Smooth muscle cell (in vitro differentiated cells): ENCODE data around the gene ILDR2. TPM values are rescaled to one million over a fixed set of nuclear protein-coding genes. Genes with fewer than 3 reads are reported as not detected.

ENCODE experiments used
- DNase-seq: peaks from one replicate; lab custom pipeline; 2025; ENCODE audit not compliant: unreplicated experiment; lab: John Stamatoyannopoulos, UW
- H2AFZ ChIP-seq: fragments of 200-600 bp; sonication (generic); 2 replicates; pipeline ENCODE4 v1.6.0; 2016; ENCODE audit warnings: antibody characterized with exemption, low read depth, mild to moderate bottlenecking
- H3F3A ChIP-seq: fragments of 200-600 bp; sonication (generic); 2 replicates; pipeline ENCODE4 v1.6.0; 2017; ENCODE audit warnings: antibody characterized with exemption, low read depth
- H3K27ac ChIP-seq: fragments of 200-600 bp; sonication (generic); 2 replicates; pipeline ENCODE4 v1.5.1; 2016; ENCODE audit warnings: low read depth, mild to moderate bottlenecking
- H3K27me3 ChIP-seq: fragments of 200-600 bp; sonication (generic); 2 replicates; pipeline ENCODE4 v1.6.1; 2016; ENCODE audit warnings: low read depth, mild to moderate bottlenecking
- H3K36me3 ChIP-seq: fragments of 200-600 bp; sonication (generic); 2 replicates; pipeline ENCODE4 v1.5.1; 2016; ENCODE audit warnings: low read depth
- H3K4me1 ChIP-seq: fragments of 200-600 bp; sonication (generic); 2 replicates; pipeline ENCODE4 v1.5.1; 2016; ENCODE audit warnings: low read depth
- H3K4me2 ChIP-seq: fragments of 200-600 bp; sonication (generic); 2 replicates; pipeline ENCODE4 v1.6.0; 2016; ENCODE audit warnings: mild to moderate bottlenecking
- H3K4me3 ChIP-seq: fragments of 200-600 bp; sonication (generic); 2 replicates; pipeline ENCODE4 v1.5.1; 2016; ENCODE audit warnings: mild to moderate bottlenecking
- H3K79me2 ChIP-seq: fragments of 200-600 bp; sonication (generic); 2 replicates; pipeline ENCODE4 v1.6.0; 2016; ENCODE audit warnings: low read depth, mild to moderate bottlenecking
- H3K9ac ChIP-seq: fragments of 200-600 bp; sonication (generic); 2 replicates; pipeline ENCODE4 v1.6.0; 2016; ENCODE audit warnings: low read depth
- H3K9me3 ChIP-seq: fragments of 200-600 bp; sonication (generic); replicated peaks from 2 replicates; pipeline ENCODE4 v1.5.1; 2016; ENCODE audit warnings: low read depth
- H4K20me1 ChIP-seq: fragments of 200-600 bp; sonication (generic); 2 replicates; pipeline ENCODE4 v1.6.0; 2016; ENCODE audit warnings: low read depth
- WGBS: methylation state at CpG from one replicate; pipeline ENCODE4 v1.1.7; 2016; ENCODE audit warnings: low lambda C conversion rate; 5-methylcytosine and 5-hydroxymethylcytosine counted together
- polyA plus RNA-seq: library from polyadenylated mRNA; unstranded; fragments of >200 nt; fragmentation: Nextera tagmentation; extraction: Ambion mirVana; gene quantifications from 2 replicates; pipeline ENCODE4 v1.2.1, GENCODE V29; 2016
- total RNA-seq: library from RNA; depleted of rRNA; stranded (reverse); fragments of >200 nt; gene quantifications from 2 replicates; pipeline ENCODE4 v1.2.3, GENCODE V29; 2014
- TF ChIP-seq, protein P1 (sequence below): fragments of 200-600 bp; sonication (generic); IDR thresholded peaks from 2 replicates; pipeline ENCODE4 v1.5.1; 2017; ENCODE audit warnings: borderline replicate concordance, mild to moderate bottlenecking, antibody characterized with exemption; ENCODE audit not compliant: insufficient read depth, poor library complexity, severe bottlenecking

ILDR2 gene
- total and polyA plus RNA-seq, 2 experiments from 2014 or later: 0.04 TPM; not detected in 1

DNA sequence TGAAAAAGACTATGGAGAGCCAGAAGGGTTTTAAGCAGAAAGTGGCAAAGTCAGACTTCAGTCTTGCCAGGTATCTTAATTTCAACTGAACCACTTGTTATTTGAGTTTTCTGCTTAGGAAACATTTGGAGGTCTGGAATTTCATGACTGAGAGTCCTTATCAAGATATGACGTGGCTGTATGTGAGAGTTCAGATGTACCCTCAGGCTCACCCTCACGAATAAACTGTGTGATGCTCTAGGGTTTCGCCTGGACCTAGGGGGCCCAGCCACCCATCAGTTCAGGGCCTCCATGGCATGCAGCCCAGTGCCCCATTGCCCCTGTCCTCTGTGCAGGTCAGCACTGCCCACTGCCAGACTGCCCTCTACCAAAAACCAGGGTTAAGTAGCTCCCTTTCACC is 68.7 kb downstream of the ILDR2 start:
- H3K4me1 ChIP-seq: peaks cover 12% of the 10 kb centered on the region
- H3K36me3 ChIP-seq: no peaks in the 10 kb centered on the region
- no peak overlapping the region for H3K4me3 ChIP-seq
- peak overlapping the region; percentile 51 for H3K27ac ChIP-seq
- peak overlapping the region; percentile 3 for H3K9ac ChIP-seq
- H3K27me3 ChIP-seq: no peaks in the 10 kb centered on the region
- no peaks in the 10 kb centered on the region for H3K79me2 ChIP-seq
- WGBS: 60% methylated on average over 3 of the region's 3 CpGs
- H3K4me2 ChIP-seq: peak overlapping the region; percentile 43
- no peaks in the 10 kb centered on the region for H3K9me3 ChIP-seq
- TF ChIP-seq, protein P1, sequence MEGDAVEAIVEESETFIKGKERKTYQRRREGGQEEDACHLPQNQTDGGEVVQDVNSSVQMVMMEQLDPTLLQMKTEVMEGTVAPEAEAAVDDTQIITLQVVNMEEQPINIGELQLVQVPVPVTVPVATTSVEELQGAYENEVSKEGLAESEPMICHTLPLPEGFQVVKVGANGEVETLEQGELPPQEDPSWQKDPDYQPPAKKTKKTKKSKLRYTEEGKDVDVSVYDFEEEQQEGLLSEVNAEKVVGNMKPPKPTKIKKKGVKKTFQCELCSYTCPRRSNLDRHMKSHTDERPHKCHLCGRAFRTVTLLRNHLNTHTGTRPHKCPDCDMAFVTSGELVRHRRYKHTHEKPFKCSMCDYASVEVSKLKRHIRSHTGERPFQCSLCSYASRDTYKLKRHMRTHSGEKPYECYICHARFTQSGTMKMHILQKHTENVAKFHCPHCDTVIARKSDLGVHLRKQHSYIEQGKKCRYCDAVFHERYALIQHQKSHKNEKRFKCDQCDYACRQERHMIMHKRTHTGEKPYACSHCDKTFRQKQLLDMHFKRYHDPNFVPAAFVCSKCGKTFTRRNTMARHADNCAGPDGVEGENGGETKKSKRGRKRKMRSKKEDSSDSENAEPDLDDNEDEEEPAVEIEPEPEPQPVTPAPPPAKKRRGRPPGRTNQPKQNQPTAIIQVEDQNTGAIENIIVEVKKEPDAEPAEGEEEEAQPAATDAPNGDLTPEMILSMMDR: no peak
- no peak for DNase-seq
- no peaks in the 10 kb centered on the region for H4K20me1 ChIP-seq
- no peak overlapping the region for H2AFZ ChIP-seq
- peaks cover 12% of the 10 kb centered on the region for H3F3A ChIP-seq

DNA sequence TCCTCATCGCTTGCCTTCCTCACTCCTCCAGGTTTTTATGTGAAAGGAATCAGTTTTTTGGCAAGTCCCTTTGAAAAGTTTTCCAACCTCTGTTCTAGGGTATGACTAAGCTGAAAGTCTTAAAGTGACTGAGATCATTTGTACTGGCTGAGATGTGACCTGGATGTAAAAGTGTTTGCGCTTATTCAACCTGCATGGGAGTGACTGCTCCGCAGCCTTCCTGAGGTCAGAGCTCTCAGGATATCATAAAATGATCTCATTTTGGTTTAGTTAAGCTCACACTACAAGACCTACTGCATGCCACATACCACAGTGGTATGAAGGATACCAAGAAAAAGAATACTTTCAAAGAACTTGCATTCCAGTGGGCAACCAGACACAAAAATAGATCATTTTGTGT is 69.4 kb downstream of the ILDR2 start:
- peaks cover 12% of the 10 kb centered on the region for H3K4me1 ChIP-seq
- 38% methylated on average over 3 of the region's 3 CpGs for WGBS
- peak overlapping the region; percentile 77 for H3K27ac ChIP-seq
- no peak overlapping the region for H2AFZ ChIP-seq
- H3K4me3 ChIP-seq: no peak overlapping the region
- no peaks in the 10 kb centered on the region for H3K27me3 ChIP-seq
- peak overlapping the region; percentile 49 for H3K9ac ChIP-seq
- TF ChIP-seq, protein P1: no peak
- H3K79me2 ChIP-seq: no peaks in the 10 kb centered on the region
- H3F3A ChIP-seq: peaks cover 12% of the 10 kb centered on the region
- no peaks in the 10 kb centered on the region for H3K36me3 ChIP-seq
- peak overlapping the region; percentile 50 for H3K4me2 ChIP-seq
- H3K9me3 ChIP-seq: no peaks in the 10 kb centered on the region
- no peaks in the 10 kb centered on the region for H4K20me1 ChIP-seq
- no peak for DNase-seq

DNA sequence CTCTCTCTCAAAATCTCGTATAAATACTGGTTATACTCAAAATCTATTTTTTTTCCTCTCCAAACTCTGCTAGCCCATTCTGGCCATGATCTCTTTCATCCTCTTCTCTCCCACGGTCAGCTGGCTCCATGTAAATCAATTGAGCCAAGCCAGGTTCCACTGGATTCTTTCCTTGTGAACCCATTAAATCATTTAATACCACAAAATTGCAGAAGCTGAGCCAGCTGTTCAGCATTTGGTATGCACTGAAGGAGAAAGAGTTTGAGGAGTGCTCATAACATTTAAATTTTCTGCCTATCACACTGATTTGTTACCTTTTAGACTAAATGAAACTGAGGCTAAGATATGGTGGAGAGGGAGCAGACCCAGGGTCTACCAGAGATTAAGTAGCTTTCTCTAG is 70.2 kb downstream of the ILDR2 start:
- WGBS: 56% methylated on average over 2 of the region's 2 CpGs
- H3K9ac ChIP-seq: peak overlapping the region; percentile 49

DNA sequence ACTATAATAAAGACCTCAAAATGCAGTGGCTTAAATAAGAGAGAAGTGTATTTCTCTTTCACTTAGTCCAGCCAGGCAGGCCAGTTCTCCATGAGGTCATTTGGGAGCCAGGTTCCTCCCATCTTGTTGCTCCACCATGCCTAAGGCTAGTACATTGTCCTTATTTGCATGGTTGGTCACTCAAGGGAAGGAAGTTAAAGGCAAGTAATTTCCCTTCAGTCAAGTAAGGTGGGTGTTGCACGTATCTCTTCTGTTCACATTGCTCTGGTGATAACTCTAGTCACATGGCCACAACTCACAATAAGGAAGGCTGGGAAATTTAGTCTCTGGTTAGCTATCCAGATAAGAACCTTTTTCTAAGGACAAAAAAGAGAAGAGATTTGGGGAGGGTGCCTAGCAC is 72.1 kb downstream of the ILDR2 start:
- no peaks in the 10 kb centered on the region for H3K27me3 ChIP-seq
- no peak overlapping the region for H3K9ac ChIP-seq
- H3K79me2 ChIP-seq: no peaks in the 10 kb centered on the region
- DNase-seq: no peak
- H3K36me3 ChIP-seq: no peaks in the 10 kb centered on the region
- peaks cover 12% of the 10 kb centered on the region for H3F3A ChIP-seq
- no peaks in the 10 kb centered on the region for H3K9me3 ChIP-seq
- no peak overlapping the region for H3K27ac ChIP-seq
- H3K4me3 ChIP-seq: no peak overlapping the region
- no peak overlapping the region for H2AFZ ChIP-seq
- TF ChIP-seq, protein P1: no peak
- no peaks in the 10 kb centered on the region for H4K20me1 ChIP-seq
- WGBS: 81% methylated on average over 1 of the region's 1 CpG
- H3K4me2 ChIP-seq: no peak overlapping the region
- peaks cover 12% of the 10 kb centered on the region for H3K4me1 ChIP-seq

More for the DNA sequence above, 70.2 kb downstream of the ILDR2 start:
- Histone ChIP-seq H2AFZ (no peak overlapping the region), H3K27me3 (no peaks in the 10 kb centered on the region), H3K36me3 (no peaks in the 10 kb centered on the region), H3K4me2 (peak overlapping the region; percentile 50), H4K20me1 (no peaks in the 10 kb centered on the region), H3K4me3 (no peak overlapping the region), H3K4me1 (peaks cover 12% of the 10 kb centered on the region), H3K27ac (peak overlapping the region; percentile 77), H3F3A (peaks cover 12% of the 10 kb centered on the region), H3K79me2 (no peaks in the 10 kb centered on the region), H3K9me3 (no peaks in the 10 kb centered on the region)
- no peak for DNase-seq
- TF ChIP-seq, protein P1: no peak
